NCI-H510A treated with DMSO at 0.1 percent for 48 hours (cell line): ENCODE measurements around the gene BNIP5.

Experiments
- DNase-seq: peaks from one replicate; lab custom pipeline; 2025; lab: John Stamatoyannopoulos, UW

BNIP5 gene

DNA sequence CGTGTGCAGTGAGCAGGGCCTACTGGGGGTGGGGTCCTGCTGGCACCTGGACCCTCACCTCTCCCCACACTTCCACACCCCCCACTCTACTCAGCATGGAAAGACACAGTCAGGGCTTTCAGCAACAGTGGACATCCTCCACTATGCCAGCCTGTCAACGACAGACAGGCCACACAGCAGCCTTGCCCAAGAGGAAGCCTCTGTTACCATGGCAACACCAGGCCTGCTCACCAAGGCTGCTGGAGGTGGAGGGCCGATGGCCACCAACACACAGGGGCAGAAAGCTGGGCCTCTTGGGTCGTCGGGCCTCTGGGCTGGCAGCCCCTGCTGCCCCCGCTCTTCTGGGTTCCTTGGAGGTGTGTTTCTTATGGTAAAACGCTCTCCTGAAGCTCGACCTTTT, 13.6 kb downstream of the BNIP5 start:
- no peak for DNase-seq

DNA sequence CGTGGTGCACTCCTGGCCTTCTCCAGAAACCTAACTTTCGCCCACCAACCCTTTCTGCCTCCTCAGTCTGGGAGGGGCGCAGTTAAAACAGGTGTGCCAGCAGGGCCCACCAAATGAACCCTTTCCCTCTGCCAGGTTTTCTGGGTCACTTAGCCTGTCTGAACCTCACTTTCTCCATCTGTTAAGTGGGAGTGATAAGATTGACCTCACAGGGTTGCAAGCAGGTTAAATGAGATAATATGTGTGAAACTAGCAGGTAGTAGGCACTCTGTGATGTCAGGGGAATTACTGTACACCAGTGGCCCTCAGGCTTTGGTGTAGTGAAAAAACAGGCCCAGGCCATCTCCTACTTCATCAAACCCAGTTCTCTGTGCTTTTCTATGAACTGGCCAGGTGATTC, 14.1 kb downstream of the BNIP5 start:
- no peak for DNase-seq

DNA sequence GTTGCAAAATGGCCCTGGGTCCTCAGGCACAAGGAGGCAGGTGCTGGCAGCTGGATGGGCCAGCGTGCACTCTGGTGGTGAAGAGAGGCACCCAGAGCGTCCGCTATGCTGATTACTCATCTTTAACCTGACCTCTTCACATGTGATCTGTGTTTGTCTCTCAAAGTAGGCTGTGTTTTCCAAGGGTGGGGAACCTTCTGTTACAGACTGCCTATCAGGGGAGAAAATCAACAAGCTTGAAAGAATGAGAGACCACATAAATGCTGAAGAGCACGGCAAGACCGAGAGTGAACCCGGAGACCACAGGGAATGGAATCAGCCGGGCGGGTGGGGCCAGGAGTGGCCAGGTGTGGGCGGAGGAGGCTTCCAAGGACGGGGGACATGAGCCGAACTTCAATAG, 16.2 kb downstream of the BNIP5 start:
- peak; percentile 93 for DNase-seq

DNA sequence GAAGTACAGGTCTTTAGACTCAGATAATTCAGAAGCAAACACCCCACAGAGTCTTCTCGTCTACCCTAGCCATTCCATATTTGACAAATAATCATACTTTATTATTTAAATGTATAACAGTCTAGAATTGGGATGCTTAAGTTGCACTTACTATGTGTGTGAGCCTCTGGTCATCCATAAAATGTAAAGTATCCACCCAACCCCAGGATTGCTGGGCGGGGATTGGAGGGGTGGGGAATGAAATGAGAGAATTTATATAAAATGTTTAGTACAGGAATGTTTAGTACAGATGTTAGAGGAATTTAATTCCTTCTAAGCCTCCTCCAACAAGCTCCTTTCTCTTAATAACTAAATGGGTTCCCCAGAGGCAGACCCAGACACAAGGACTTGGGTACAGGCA, 16.9 kb downstream of the BNIP5 start:
- DNase-seq, result no peak

DNA sequence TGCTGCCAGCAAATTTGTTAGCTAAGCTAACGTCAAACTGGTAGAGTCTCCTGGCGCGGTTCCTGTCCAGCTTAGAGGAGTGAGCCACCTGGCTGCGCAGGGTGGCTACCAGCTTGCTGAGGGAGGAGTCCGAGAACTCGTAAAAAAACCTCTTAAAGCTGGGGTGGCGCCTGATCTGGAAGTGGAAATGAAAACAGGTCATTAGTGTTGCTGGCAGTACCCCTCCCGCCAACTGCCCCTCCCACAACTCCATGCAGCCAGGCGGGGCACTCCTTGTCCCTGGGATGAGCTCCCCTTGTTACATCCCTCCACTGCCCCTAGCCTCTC, 17.3 kb downstream of the BNIP5 start:
- DNase-seq, result peak; percentile 99

DNA sequence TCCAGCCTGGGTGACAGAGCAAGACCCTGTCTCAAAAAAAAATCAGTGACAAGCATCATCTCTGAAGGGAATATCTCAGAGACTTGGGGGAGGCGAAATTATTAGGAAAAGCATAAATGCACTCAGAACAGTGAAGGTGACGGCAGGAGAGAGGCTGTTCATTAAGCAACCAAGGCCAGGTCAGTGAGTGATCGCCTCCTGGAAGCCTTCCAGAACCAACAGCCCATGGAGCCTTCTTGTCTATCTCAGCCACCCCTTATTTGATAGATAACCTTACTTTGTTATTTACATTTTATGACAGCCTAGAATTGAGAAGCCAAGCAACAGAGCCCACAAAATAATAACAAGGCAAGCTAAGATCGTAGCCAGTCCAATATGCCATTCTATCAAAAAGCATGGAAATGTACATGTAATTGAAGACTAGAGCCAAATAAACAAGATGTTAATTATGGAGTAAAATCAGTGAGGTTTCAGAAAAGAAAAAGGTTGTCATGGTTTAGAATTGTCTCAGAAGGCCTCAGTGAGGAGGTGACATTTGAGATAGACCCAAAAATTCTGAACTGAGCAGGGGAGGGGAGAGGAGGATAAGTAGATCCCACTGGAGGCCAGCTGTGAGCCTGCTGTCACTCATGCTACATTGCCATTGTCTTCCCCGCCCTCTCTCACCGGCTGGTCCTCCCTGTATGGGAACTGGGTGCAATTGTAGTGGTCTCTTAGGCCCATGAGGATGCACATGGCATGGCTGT, 17.8 kb downstream of the BNIP5 start:
- peak; percentile 61 for DNase-seq

DNA sequence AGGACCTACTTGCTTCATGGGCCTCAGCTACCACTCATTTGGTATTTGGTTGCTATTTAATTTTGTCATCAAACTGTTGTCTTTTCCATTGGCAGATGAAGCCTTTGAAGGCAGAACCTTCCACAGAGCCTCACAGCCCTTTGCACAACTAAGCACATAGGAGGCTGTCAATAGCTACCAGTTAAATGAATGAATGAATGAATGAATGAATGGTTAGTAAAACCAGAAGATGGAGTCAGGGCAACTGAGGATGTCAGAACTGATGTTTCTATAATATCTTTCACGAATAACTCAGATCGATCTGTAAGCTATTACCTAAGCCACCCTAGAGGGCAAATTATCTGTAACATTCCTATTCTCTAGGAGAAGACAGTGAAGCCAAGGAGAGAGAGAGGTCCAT, 19.1 kb downstream of the BNIP5 start:
- no peak for DNase-seq

DNA sequence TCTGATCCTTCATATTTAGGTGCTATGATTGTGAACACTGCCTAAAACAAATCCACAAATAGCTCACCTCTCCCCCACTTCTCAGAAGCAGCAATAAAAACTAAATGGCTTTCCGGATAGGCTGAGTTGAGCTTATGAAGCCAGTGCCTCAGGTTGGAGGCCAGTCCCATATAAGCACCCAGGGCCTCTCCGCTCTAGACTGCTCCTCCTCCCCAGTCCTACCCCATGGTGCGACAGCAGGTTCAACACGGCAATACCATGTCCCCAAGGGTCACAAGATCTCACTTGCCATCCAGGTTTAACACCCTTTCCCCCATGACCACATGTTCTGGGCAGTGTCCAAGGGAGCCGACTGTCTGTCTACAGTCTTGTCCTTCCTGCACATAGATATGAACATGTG, 20.8 kb downstream of the BNIP5 start:
- no peak for DNase-seq

DNA sequence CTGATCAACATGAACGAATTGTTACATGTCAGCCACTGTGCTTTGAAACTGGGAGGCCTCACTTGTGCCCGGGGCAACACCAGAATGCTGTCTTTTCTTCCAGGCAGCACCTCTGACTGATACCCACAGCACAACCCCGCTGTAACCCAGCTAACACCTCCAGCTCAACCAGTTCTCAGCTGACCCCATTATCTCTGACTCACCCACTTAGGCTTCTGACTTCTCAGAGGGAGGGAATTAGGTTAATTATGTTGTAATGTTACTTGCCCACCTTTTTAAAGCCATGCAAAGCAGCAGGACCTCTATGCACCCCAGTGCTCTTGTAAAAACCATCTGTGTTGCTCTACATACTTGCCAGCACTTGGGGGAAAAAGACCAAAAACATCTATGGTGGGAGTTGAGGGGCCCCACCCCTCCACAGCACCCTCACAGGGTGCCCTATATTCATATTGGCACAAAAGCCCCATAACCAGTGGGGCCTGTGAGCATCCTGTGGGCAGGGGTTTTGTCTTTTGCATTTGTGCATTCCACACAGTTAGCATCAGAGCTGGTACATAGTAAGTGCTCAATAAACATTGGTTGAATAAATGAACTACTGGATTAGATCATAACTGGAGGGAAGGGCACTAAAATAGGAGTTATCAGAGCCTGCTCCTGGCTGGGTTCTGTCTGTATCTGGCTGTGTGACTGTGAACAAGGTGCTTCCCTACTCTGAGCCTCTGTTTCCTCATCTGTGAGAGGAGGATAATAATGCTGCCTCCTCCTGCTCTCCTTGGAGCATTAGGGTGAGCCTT, 22.3 kb downstream of the BNIP5 start:
- no peak for DNase-seq

DNA sequence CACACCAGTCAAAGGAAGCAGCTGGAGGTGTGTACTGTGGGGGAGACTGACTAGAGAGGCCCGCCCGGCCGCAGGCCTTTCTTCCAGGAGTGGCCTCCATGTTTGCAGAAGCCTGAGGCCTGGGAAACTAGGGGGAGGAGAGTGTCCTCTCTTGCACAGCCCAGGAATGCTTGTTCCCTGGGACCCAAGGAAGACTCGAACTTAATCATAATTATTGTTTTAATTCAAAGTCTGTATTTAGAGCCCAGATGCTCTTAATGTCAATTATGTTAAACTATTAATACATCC, 23.1 kb downstream of the BNIP5 start:
- DNase-seq, result no peak

DNA sequence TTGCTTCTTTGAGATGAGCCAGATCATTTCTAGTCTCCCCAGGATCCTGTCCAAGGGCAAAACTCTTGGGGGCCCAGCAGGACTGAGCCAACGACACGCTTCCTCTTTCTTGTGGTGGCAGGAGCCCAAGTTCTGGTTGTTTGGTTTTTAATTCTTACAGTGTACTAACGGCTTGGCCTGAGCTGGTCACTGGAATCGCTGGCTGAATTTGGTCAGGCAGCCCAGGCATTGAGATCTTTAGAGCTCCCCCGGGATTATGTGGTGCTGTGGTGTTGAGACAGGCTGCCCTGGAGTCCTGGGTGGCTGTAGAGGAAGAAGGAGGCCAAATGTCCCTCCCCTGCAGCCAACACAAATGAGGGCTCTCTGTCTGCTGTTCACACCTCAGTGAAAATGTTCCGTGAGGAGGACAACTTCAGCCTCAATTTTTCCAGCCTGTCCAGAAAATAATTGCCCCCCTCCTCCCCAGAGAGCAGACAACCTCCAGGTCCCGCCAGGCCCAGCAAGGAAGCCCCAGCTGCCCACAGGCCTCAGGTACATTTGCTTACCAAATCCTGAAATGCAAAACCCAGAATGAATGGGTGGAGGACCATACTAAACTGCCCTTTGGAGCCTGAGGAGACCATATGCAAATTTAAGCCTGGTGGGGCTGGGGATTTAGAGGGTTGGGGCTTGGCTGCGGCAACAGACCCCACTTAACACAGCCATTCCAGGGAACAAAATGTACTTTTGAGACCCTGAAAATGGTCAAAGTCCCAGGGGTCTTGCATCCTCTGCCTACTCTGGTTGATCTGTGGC, 23.6 kb downstream of the BNIP5 start:
- no peak for DNase-seq

DNA sequence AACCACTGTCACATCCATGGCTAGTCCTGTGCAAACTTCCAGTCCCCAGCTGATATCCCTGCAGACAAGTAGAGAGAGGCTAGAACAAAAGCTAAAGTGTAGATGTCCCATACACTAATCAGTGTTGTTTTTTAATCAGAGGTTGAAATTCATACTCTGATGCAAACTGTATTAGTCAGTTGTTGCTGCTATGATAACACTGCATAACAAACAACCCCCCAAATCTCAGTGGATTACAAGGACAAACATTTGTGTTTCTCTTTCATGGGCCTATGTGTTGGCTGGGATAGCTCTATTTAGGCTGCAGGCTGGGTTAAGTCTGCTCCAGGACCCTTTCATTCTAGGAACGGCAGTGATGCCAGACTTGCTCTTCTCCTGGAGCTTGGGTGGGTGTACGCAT, 26.8 kb downstream of the BNIP5 start:
- no peak for DNase-seq

DNA sequence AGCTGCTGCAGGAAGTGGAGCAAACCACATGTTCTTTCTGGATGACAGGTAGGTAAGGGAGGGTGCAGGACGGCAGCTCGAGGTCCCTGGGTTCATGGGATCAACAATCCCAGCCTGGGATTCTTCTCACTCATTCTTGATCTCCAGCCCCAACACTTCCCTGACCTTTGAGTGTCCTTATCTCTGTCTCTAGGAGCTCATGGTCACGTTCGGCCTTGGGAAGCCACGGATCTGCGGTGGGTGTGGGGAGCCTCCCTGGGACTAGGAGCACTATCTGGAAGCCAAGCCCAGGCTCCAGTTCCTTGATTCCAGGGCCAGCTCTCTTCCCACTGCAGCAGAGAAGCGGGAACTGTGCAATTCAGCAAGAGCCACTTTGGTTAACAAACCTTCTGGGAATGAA, 27.5 kb downstream of the BNIP5 start:
- DNase-seq, result no peak

DNA sequence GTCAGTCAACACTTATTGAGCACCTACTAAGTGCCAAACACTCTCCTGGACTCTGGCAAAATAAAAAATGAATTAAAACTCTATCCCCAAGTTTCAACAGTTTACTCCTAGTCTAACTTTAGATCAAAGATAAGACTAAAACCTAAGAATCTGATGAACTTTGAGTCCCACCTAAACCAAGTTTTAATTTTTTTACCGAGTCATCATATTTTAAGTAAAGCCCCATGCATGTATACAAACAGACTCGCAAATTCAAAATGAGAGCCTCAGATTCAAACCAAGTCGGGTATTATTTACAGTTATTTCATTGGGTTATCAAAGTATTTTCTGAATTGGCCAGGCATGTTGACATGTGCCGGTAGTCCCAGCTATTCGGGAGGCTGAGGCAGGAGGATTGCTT, 28.2 kb downstream of the BNIP5 start:
- no peak for DNase-seq

DNA sequence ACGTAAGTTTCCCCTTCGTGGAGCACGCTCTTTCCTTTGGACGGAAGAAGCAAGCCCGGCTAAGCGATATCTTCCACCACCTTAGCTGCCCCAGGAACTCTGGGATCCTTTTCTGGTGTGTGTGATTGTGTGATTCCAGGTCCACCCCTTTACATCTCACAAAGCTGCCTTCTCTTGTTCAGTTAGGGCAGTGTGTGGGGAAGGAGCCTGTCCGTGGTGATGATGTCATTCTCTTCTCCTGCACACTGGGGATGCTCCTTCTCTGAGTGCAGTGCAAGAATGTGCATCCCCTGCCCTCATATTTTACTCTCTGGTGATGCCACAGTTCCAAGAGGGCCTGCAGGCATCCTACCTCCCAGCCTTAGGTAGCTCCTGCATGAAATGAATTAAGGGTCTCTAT, 30.3 kb downstream of the BNIP5 start:
- no peak for DNase-seq

DNA sequence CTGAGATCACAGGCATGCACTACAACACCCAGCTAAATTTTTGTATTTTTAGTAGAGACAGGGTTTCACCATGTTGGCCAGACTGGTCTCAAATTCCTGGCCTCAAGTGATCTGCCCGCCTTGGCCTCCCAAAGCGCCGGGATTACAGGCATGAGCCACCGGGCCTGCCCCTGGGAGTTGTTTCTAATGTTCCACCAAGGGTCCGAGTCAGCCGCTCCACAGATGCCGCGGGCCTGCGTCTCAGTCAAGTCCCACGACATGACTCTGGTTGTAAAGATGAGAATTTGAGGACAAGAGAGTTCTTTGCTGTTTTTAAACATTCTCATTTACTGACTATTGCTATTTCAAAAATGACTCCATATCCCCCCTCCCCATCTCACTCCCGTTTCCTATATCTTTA, 30.8 kb downstream of the BNIP5 start:
- no peak for DNase-seq

DNA sequence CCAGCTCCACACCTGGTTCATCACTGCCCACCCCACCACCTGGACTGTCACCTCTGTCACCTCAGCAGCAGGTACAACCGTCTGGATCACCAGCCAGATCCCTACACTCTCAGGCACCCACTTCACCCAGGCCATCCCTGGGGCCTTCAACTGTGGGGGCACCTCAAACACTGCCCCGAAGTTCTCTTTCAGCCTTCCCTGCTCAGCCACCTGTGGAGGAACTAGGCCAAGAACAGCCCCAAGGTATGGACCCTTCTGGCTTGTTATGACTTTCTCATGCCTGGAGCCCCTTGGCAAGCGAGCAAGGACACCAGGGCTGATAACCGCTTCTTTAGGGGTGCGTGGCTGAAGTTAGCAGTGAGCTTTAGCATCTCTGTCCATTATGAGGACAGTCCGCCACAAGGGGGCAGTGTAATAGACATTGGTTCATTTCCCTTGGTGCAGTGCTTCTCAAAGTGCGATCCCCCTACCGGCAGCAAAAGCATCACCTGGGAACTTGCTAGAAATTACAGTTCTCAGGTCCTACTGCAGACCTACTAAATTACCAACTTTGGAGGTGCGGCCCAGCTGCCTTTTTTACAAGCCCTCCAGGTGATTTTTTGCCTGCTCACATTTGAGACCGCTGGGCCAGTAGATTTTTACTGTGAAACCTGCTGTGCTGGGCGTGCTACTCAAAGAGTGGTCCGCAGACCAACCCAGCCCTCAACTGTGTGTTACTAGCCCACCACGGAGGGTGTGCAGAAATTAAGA, 34.3 kb downstream of the BNIP5 start:
- DNase-seq, result peak; percentile 96

DNA sequence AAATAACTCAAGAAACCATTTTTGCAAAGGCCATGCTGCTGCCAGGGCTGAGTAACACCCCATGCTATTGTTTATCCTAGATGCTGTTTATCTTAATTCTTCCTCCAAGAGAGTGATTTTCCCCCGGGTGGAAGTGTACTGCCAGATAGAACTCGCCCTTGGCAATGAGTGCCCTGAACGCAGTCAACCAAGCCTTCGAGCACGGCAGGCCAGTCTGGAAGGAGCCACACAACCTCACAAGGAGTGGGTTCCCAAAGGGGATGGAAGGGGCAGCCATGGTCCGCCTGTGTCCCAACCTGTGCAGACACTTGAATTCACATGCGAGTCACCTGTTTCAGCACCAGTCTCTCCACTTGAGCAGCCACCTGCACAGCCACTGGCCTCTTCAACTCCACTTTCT, 34.9 kb downstream of the BNIP5 start:
- peak; percentile 93 for DNase-seq

DNA sequence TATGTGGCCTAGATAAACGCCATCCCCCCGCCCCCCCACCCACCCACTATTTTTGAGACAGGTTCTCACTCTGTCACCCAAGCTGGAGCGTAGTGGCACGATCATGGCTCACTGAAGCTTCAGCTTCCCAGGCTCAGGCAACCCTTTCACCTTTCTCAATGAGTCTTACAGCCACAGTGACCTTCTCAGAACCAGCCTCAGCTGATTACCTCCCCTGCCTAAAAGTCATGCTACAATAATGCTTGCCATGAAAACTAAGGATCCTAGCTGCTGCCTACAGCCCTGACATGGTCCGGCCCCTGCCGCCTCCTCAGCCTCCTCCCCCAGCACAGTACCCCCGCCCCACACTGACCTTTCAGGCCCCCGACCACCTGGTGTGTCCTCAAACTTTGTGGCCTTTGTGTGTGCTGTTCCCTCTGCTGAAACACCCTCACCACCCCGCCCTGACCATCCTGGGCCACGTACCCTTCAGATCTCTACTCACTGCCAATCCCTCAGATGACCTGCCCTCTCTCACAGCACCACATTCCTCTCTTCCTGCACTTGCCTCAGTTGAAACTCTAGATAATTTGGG, 35.5 kb downstream of the BNIP5 start:
- DNase-seq, result no peak

DNA sequence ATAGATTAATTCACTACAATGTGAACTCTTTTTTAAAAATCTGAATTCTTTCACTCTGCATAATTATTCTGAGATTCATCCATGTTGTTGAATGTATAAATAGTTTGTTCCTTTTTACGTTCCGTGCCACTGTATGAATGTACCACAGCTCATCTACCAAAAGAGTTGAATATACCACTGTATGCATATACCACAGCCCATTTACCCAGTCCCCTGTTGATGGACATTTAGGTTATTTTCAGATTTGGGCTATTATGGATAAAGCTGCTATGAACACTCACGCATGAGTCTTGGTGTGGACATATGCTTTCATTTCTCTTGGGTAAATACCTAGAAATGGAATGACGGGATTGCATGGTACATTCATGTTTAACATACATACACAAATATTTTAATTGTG, 38.7 kb downstream of the BNIP5 start:
- no peak for DNase-seq

DNA sequence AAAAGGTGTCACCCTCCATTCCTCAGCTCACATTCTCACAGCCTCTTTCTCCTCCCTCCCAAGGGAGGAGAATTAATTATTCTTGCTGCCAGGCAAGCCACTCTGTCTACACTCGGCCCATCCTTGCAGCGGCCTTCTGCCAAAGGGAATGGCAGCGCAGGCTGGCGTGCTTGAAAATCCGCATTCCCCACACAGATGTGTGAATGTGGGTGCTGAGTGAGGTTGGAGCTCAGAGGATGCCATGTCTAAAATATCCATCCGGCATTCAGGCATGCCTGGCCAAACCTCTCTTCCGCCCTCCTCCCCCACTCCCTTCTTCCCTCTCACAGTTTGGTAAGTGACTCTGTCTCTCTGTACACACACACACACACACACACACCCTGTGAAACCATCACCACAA, 39.2 kb downstream of the BNIP5 start:
- DNase-seq, result no peak

DNA sequence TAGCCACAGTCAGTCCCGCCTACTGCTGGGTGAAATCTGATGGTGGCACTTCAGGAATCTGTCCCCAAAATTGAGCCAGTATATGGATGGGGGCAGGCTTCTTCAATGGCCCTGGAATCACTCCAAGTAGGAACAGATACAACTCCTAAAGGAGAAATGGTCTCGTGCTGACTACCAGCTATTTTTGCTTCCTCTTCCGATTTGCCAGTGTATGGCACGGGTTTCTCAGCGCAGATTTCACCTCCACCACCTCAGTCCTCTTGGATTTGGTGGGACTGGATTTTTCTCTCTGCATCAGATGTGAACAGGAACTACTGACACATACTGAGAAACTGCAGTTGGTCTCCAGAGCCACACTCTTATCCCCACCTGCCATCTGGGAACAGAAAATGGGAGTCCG, 39.6 kb downstream of the BNIP5 start:
- DNase-seq, result no peak
